BJ (cell line): ENCODE results near the gene DALRD3. TPM values are rescaled to one million over a fixed set of nuclear protein-coding genes. Genes with fewer than 3 reads are reported as not detected.

ENCODE experiments used
- CTCF ChIA-PET: fragments of 350-600 bp; formaldehyde crosslinking; extraction: SDS; loops from one replicate; lab custom pipeline; 2021; ENCODE audit warnings: antibody characterized with exemption, inconsistent platforms; lab: Yijun Ruan, JAX
- POLR2A ChIA-PET: fragments of 300-600 bp; sonication (Branson Sonifier 250); formaldehyde crosslinking; extraction: SDS; loops from one replicate; lab custom pipeline; 2021; ENCODE audit warnings: antibody characterized with exemption; lab: Charles Lee
- DNase-seq: peaks from one replicate; pipeline ENCODE4 v3.0.0-alpha.2; 2011; ENCODE audit warnings: low read depth
- H3K27me3 ChIP-seq: 2 replicates; pipeline ENCODE4 v1.6.0; 2011; ENCODE audit warnings: low read length; ENCODE audit not compliant: control insufficient read depth, insufficient read depth
- H3K36me3 ChIP-seq: 2 replicates; pipeline ENCODE4 v1.5.1; 2011; ENCODE audit warnings: low read length; ENCODE audit not compliant: control insufficient read depth, insufficient read depth
- H3K4me3 ChIP-seq: 2 replicates; pipeline ENCODE4 v1.5.1; 2011; ENCODE audit warnings: low read depth, mild to moderate bottlenecking, control low read depth, low read length
- polyA plus RNA-seq: library from polyadenylated mRNA; depleted of rRNA; stranded (reverse); fragments of >200 nt; gene quantifications from 2 replicates; pipeline ENCODE4 v1.2.3, GENCODE V29; 2011
- TF ChIP-seq, protein P1 (sequence below): IDR thresholded peaks from 2 replicates; pipeline ENCODE4 v1.5.1; 2011; ENCODE audit warnings: low read depth, mild to moderate bottlenecking, control low read depth, inconsistent platforms, low read length, moderate library complexity; ENCODE audit not compliant: insufficient read depth

DALRD3 gene
- polyA plus RNA-seq, 1 experiment = 59.6 TPM

DNA sequence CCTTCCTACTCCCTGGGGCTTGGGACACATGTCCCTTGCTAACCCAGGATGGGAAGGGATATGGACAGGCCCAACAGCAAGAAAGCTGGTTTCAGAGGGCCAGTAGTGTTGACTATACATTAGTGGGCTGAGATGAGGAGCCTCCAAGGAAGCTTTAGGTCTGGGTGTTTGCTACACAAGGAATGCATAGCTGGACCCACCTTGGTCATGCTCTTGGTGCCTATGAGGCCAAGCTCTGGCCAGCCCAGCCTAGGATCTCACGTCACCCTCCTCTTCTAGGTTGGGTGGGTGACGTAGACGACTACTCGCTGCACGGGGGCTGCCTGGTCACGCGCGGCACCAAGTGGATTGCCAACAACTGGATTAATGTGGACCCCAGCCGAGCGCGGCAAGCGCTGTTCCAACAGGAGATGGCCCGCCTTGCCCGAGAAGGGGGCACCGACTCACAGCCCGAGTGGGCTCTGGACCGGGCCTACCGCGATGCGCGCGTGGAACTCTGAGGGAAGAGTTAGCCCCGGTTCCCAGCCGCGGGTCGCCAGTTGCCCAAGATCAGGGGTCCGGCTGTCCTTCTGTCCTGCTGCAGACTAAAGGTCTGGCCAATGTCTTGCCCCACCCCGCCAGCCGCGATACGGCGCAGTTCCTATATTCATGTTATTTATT is 11.8 kb downstream of the DALRD3 start:
- H3K36me3 ChIP-seq = peaks cover 6% of the 10 kb centered on the region
- no peak for DNase-seq
- CTCF ChIA-PET = interaction anchor here (0.6 to 6.2 kb wide), 10 partner anchors 11 to 557 kb away, joined by 3 to 46 read pairs (median 4); partner anchors contain the start of genes ARIH2, DALRD3, NDUFAF3 and P4HTM
- TF ChIP-seq, protein P1, sequence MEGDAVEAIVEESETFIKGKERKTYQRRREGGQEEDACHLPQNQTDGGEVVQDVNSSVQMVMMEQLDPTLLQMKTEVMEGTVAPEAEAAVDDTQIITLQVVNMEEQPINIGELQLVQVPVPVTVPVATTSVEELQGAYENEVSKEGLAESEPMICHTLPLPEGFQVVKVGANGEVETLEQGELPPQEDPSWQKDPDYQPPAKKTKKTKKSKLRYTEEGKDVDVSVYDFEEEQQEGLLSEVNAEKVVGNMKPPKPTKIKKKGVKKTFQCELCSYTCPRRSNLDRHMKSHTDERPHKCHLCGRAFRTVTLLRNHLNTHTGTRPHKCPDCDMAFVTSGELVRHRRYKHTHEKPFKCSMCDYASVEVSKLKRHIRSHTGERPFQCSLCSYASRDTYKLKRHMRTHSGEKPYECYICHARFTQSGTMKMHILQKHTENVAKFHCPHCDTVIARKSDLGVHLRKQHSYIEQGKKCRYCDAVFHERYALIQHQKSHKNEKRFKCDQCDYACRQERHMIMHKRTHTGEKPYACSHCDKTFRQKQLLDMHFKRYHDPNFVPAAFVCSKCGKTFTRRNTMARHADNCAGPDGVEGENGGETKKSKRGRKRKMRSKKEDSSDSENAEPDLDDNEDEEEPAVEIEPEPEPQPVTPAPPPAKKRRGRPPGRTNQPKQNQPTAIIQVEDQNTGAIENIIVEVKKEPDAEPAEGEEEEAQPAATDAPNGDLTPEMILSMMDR = no peak
- POLR2A ChIA-PET = interaction anchor here (0.5 to 1.5 kb wide), 6 partner anchors 13 to 108 kb away, joined by 3 to 19 read pairs (median 8); partner anchors contain the start of genes IMPDH2, NDUFAF3, P4HTM and SLC25A20
- H3K4me3 ChIP-seq = peak overlapping the region; percentile 96
- no peaks in the 10 kb centered on the region for H3K27me3 ChIP-seq

DNA sequence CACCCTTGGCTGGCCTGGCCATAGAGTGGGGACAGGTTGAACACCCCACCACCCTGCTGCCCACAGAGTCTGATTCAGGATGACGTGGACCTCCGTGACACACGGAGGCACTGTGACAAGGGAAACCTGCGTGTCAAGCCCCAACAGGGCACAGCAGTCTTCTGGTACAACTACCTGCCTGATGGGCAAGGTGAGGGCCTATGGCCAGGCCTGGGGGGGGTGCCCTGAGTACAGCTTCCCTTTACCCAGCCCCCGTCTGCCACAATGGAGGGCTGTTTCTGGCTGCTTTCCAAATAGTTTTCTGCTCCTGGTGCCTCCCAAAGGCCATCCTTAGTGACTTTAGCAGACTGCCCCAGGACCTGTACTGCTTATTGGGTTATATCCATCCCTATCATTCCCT is 12.4 kb downstream of the DALRD3 start:
- CTCF ChIA-PET = interaction anchor here (0.6 to 6.2 kb wide), 3 partner anchors 10 to 17 kb away, joined by 3 to 46 read pairs (median 30); partner anchors contain the start of genes NDUFAF3 and P4HTM

DNA sequence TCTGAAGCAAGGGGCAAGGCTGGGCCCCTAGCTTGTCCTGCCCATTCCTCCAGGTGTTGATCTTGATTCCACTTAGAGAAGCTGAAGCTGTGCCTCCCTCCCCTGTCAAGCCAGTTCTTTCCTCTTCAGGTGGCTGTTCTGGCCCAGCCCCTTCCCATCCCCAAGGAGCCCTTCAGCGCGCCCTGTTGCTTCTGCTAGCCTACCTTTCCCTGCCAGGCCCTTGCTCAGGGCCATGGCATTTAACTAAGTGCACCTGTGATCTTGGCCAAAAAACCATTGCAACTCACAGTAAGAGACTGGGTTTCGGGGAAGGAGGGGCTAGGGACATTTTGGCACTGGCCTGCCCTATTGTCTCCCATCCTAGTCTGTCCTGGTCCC is 13.1 kb downstream of the DALRD3 start:
- ChIA-PET POLR2A (no interaction called here), CTCF (interaction anchor here (5.1 to 6.2 kb wide), 2 partner anchors 16 to 17 kb away, joined by 30 to 46 read pairs; partner anchors contain the start of genes NDUFAF3 and P4HTM)
- DNase-seq = no peak
- Histone ChIP-seq H3K36me3 (peaks cover 4% of the 10 kb centered on the region), H3K4me3 (no peak overlapping the region), H3K27me3 (no peaks in the 10 kb centered on the region)
- TF ChIP-seq, protein P1 = no peak

More for the DNA sequence above, 12.4 kb downstream of the DALRD3 start:
- TF ChIP-seq, protein P1 = no peak
- H3K27me3 ChIP-seq = no peaks in the 10 kb centered on the region
- H3K36me3 ChIP-seq = peaks cover 5% of the 10 kb centered on the region
- POLR2A ChIA-PET = no interaction called here
- peak overlapping the region; percentile 96; the same call in 1 of the 2 replicates for H3K4me3 ChIP-seq
- no peak for DNase-seq

DNA sequence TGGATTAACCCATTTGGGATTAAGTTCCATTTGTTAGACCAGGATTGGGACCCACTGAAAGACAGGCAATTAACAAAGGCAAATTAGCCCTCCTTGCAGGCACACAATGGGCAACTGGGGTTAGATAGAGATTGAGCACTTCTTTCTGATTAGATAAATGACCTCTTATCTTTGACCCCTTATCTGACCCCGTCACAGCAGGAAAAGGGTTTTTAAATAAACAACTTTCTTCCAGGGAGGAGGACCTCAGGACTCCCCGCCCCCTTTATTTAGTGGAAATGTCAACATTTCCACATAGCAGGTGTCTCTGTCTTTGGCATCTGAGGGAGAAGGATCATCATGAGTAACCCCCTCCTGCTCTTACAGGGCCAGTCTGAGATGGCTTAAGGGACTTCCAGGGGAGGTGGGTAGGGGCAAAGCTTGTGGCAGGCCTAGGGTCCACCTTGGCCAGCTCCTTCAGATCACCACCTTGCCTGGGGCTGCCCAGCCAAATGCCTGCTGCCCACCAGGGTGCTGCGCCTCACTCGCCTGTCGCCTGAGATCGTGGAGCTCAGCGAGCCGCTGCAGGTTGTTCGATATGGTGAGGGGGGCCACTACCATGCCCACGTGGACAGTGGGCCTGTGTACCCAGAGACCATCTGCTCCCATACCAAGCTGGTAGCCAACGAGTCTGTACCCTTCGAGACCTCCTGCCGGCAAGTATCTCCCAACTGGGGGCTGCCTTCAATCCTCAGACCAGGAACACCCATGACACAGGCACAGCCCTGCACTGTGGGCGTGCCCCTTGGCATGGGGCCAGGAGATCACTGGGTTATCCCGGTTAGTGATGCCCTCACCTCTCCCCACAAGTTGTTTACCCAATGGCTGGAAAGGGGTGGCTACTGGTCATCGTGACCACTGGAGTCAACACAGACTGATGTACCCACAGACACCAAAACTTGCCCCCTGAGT is 13.8 kb downstream of the DALRD3 start:
- POLR2A ChIA-PET = no interaction called here
- CTCF ChIA-PET = interaction anchor here (5.1 to 6.2 kb wide), 2 partner anchors 15 to 17 kb away, joined by 30 to 46 read pairs; partner anchors contain the start of genes NDUFAF3 and P4HTM
- DNase-seq = no peak
- Histone ChIP-seq H3K27me3 (no peaks in the 10 kb centered on the region), H3K36me3 (peaks cover 3% of the 10 kb centered on the region), H3K4me3 (no peak overlapping the region)
- TF ChIP-seq, protein P1 = no peak
